ENCODE measurements around the gene MYH9. TPM values are rescaled to one million over a fixed set of nuclear protein-coding genes. Genes with fewer than 3 reads are reported as not detected.

Gene MYH9
- total and polyA plus RNA-seq, 11 donors: 109 to 482 (median 238) TPM

DNA sequence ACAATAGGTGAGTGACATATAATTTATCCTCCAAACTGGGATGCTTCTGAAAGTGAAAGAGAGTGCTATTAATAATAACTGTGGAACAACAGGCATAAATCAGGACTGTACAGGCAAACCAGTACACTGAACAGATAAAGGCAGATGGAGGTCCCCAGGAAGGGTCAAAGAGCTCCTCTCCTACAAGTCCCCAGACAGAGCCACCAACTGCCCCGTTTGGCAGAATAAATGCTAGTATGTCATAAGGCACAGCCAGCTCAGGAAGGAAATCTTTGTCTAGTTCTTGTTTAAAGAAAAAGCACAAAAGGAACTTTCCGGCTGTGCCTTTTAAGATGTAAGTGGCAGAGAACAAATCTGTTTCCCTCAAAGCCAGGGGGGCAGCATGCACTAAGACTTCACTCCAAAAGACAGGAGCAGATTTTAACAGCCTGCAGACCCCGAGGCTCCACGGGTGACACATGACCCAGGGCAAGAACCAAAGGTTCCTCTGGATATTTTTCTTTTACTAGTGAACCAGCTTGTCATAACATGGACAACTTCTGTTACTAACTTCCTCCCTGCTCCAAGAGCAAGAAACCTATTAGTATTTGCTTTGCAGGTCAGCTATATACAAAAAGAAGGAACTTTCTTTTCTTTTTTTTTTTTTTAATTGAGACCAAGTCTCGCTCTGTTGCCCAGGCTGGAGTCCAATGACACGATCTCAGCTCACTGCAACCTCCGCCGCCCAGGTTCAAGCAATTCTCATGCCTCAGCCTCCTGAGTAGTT is 50.2 kb downstream of the MYH9 start:
- H3K4me1 ChIP-seq: peaks cover 52 to 100% (median 92%) of the 10 kb centered on the region in 12 donors
- H3K4me3 ChIP-seq: no peak overlapping the region
- intact Hi-C loops (cut with DNase I): no loop called here
- H3K27ac ChIP-seq: peak overlapping the region; percentile 89 to 100 (median 94)
- peaks cover 9 to 100% (median 92%) of the 10 kb centered on the region in 9 donors for H3K36me3 ChIP-seq
- no peaks in the 10 kb centered on the region for H3K27me3 ChIP-seq
- DNase-seq (no peak), ATAC-seq (no peak)
- WGBS, 4 donors: 44 to 50% (median 47%) methylated on average over 8 of the region's 8 CpGs
- H3K9me3 ChIP-seq: no peaks in the 10 kb centered on the region
- no peak for TF ChIP-seq CTCF (IDR thresholded peaks at IDR 0.05)
- no peak for TF ChIP-seq POLR2A (IDR thresholded peaks at IDR 0.05)

DNA sequence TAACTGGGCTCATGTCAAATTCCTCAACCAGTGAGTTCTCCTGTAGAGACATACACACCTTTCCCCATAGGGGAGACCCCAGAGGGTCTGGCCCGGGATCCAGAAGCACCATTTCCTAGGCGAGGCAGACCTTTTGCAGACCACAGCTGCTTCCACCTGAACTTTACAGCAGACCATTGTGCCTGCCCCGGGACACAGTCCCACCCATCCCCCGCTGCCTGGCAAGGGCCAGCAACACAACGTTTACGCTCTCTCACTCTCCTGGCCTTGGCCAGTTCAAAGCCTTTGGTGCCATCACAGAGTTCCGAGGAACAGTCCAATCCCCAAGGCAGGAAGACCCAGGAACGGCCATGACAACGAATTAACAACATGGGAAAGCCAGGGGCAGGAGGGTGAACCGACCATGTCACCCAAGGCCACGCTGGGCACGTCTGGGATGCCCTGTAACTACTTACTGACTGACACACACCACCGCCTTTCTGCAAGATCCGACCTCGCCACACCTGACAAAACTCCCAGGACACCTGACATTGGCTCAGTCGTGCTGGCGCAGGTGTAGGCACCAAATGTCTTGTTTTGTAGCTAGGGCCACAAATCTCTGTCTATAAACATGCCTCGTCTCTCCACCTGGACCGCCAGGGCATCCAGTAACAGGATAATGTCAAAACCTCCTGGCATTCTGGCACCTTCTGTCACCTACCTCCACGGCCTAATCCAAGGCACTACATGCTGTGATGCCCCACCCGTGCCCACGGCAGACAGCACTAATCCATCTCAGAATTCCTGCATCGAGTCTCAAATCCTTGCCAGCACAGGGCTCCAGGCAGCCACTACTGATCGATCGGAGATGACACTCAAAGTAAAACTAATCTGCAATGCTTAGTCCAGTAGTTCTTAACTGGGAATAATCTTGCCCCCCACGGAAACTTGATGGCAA is 51.3 kb downstream of the MYH9 start:
- Histone ChIP-seq H3K4me3 (no peak overlapping the region), H3K27ac (peak overlapping the region; percentile 89 to 100 (median 94)), H3K27me3 (no peaks in the 10 kb centered on the region), H3K36me3 (peaks cover 9 to 95% (median 83%) of the 10 kb centered on the region in 9 donors), H3K4me1 (peaks cover 63 to 100% (median 97%) of the 10 kb centered on the region in 12 donors), H3K9me3 (no peaks in the 10 kb centered on the region)
- ATAC-seq (no peak), DNase-seq (peak in 1 of 5 donors; percentile 45)
- TF ChIP-seq POLR2A (IDR thresholded peaks at IDR 0.05): no peak
- no peak for TF ChIP-seq CTCF (IDR thresholded peaks at IDR 0.05)
- intact Hi-C loops (cut with DNase I): no loop called here
- 60 to 67% (median 63%) methylated on average over 22 to 26 of the region's 26 CpGs for WGBS, 4 donors

- Histone ChIP-seq H3K4me1 (peaks cover 69 to 100% (median 99%) of the 10 kb centered on the region in 12 donors), H3K36me3 (peaks cover under 1 to 86% (median 74%) of the 10 kb centered on the region in 9 donors), H3K27me3 (no peaks in the 10 kb centered on the region), H3K9me3 (no peaks in the 10 kb centered on the region), H3K27ac (peak overlapping the region; percentile 89 to 100 (median 94)), H3K4me3 (peak overlapping the region in 1 of 12 donors; percentile 2)
- DNase-seq (no peak), ATAC-seq (no peak)
- intact Hi-C loops (cut with DNase I): loop anchor here in 1 of 10 donors (2.0 kb wide), 1 partner anchor 15 kb away; no protein-coding TSS in a partner anchor
- TF ChIP-seq CTCF (IDR thresholded peaks at IDR 0.05) (no peak), POLR2A (IDR thresholded peaks at IDR 0.05) (no peak)
- WGBS, 4 donors: 40 to 45% (median 42%) methylated on average over 8 to 9 of the region's 9 CpGs
Measured at GRCh38 chr22:36335621-36336020, 52.1 kb downstream of the MYH9 start.

Measured in heart left ventricle (tissue), 16 donors.